Loucy (cell line): ENCODE data around the gene BMI1.

Experiments used
- CTCF ChIP-seq: fragments of 200-600 bp; sonication (generic); conservative IDR thresholded peaks from 2 replicates; pipeline ENCODE4 v1.5.1; 2014; ENCODE audit warnings: mild to moderate bottlenecking, antibody characterized with exemption, low read length
- EZH2phosphoT487 ChIP-seq: fragments of 200-600 bp; IDR thresholded peaks from 2 replicates; pipeline ENCODE4 v1.6.1; 2018; ENCODE audit warnings: antibody characterized with exemption, mild to moderate bottlenecking, moderate library complexity, borderline replicate concordance

- no peak for TF ChIP-seq CTCF
- TF ChIP-seq EZH2phosphoT487 = no peak
Measured at GRCh38 chr10:22326145-22326702, 5.3 kb downstream of the BMI1 start.
